ENCODE data around the gene KCNMA1. TPM values are rescaled to one million over a fixed set of nuclear protein-coding genes. Genes with fewer than 3 reads are reported as not detected.
A peak's percentile ranks its signal among the peaks of the same experiment; 100 is the strongest.

KCNMA1 gene
- total RNA-seq, 1 donor from 2014 or later = 87.6 TPM

DNA sequence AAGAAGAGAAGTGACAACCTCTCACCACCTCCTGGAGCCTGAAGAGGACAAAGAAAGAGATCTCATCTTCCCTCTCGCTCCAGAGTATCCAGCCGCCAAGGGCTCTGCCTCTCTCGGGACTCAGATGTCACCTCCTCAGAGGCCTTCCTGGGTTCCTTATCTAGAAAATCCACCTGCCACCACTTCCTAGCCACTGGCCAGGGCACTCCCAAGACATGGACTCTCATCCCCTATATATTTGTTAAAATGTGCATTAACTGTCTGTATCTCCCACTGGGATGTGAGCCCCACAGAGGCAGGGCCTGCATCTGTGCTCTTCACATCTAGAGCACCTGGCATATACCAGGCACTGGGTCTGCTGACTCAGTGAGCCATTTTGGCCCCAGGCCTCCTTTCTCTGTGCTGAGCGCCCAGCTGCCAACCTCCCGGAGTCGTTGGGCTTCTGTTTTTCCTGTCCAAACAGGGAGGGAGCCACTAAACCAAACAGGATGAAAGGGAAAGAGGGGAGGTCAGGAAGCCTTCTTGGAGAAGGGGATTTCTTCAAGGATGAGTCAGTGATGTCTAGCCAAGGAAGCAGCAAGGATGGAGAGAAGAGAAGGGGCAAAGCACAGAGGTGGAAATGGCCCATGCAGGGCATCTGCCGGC, 58.9 kb downstream of the KCNMA1 start:
- Mint-ChIP-seq H3K9me3 (ENCODE audit: low read depth) (no peaks in the 10 kb centered on the region), H3K27ac (ENCODE audit: unreplicated experiment) (peak overlapping the region; percentile 79), H3K27me3 (ENCODE audit: low read depth) (no peaks in the 10 kb centered on the region), H3K4me1 (ENCODE audit: low read depth) (peaks cover 36% of the 10 kb centered on the region), H3K36me3 (ENCODE audit: low read depth) (peaks cover 1% of the 10 kb centered on the region), H3K4me3 (ENCODE audit: unreplicated experiment) (no peak overlapping the region)
- no peak for TF ChIP-seq CTCF (IDR thresholded peaks at IDR 0.05)
- DNase-seq (ENCODE audit: low spot score) = no peak

DNA sequence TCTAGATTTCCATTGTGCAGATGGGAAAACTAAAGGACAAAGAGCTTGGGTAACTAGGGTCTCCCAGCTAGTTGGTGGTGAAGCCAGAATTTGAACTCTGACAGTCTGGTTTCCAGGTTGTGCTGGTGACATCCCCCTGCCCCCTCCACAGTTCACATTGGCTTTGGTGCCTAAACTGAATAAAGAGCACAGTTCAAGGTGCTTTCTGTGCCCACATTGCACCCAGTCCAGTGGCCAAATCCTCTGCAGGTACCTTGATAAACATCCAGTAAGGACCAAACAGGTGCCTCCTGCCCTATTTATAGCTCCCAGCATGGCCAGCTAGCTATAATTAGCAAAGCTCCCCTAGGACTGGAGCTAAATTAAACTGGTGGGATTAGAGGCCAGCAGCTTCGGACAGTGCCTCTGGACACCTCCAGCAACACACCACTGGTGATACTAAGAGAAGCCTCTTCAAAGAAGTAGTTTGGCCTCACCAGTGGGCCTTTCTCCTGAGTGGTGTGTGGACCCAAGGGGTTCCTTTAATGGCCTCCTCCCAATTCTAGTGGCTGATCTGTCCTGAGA, 59.9 kb downstream of the KCNMA1 start:
- H3K36me3 Mint-ChIP-seq (ENCODE audit: low read depth) = peaks cover 1% of the 10 kb centered on the region
- H3K27me3 Mint-ChIP-seq (ENCODE audit: low read depth) = no peaks in the 10 kb centered on the region
- no peaks in the 10 kb centered on the region for H3K9me3 Mint-ChIP-seq (ENCODE audit: low read depth)
- no peak overlapping the region for H3K4me3 Mint-ChIP-seq (ENCODE audit: unreplicated experiment)
- peaks cover 30% of the 10 kb centered on the region for H3K4me1 Mint-ChIP-seq (ENCODE audit: low read depth)
- H3K27ac Mint-ChIP-seq (ENCODE audit: unreplicated experiment) = no peak overlapping the region
- DNase-seq (ENCODE audit: low spot score) = no peak
- TF ChIP-seq CTCF (IDR thresholded peaks at IDR 0.05) = no peak

- DNase-seq (ENCODE audit: low spot score) = no peak
- Mint-ChIP-seq H3K4me3 (ENCODE audit: unreplicated experiment) (no peak overlapping the region), H3K27me3 (ENCODE audit: low read depth) (no peaks in the 10 kb centered on the region), H3K4me1 (ENCODE audit: low read depth) (peaks cover 23% of the 10 kb centered on the region), H3K27ac (ENCODE audit: unreplicated experiment) (peak overlapping the region; percentile 8), H3K36me3 (ENCODE audit: low read depth) (peaks cover 1% of the 10 kb centered on the region), H3K9me3 (ENCODE audit: low read depth) (no peaks in the 10 kb centered on the region)
- no peak for TF ChIP-seq CTCF (IDR thresholded peaks at IDR 0.05)
Observed at GRCh38 chr10:77576444-77577032, 61.1 kb downstream of the KCNMA1 start.

DNA sequence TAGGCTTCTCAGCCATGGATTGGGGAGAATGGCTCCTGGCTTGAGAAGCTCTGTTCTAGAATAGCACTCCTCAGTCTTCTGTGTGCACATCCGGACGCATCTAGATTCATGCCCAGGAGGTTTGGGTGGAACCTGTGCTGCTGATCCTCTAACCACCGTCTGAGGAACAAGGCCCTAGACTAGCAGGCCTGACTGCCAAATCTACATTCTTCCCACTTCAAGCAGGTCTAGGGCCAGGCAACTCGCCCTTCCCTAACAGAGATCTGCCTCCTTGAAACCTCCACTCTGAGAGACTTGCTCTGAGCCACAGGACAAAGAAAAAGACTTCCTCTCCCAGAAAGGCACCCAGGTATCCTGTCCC, 61.6 kb downstream of the KCNMA1 start:
- no peak for TF ChIP-seq CTCF (IDR thresholded peaks at IDR 0.05)
- H3K27me3 Mint-ChIP-seq (ENCODE audit: low read depth) = no peaks in the 10 kb centered on the region
- peak overlapping the region; percentile 8 for H3K27ac Mint-ChIP-seq (ENCODE audit: unreplicated experiment)
- H3K9me3 Mint-ChIP-seq (ENCODE audit: low read depth) = peaks cover 2% of the 10 kb centered on the region
- H3K4me3 Mint-ChIP-seq (ENCODE audit: unreplicated experiment) = no peak overlapping the region
- peaks cover 26% of the 10 kb centered on the region for H3K4me1 Mint-ChIP-seq (ENCODE audit: low read depth)
- H3K36me3 Mint-ChIP-seq (ENCODE audit: low read depth) = peaks cover 1% of the 10 kb centered on the region
- DNase-seq (ENCODE audit: low spot score) = no peak

- TF ChIP-seq CTCF (IDR thresholded peaks at IDR 0.05) = no peak
- Mint-ChIP-seq H3K9me3 (ENCODE audit: low read depth) (peaks cover 3% of the 10 kb centered on the region), H3K36me3 (ENCODE audit: low read depth) (peaks cover 1% of the 10 kb centered on the region), H3K4me1 (ENCODE audit: low read depth) (peaks cover 24% of the 10 kb centered on the region), H3K27me3 (ENCODE audit: low read depth) (no peaks in the 10 kb centered on the region), H3K27ac (ENCODE audit: unreplicated experiment) (no peak overlapping the region), H3K4me3 (ENCODE audit: unreplicated experiment) (no peak overlapping the region)
- DNase-seq (ENCODE audit: low spot score) = no peak
Observed at GRCh38 chr10:77575271-77576006, 62.2 kb downstream of the KCNMA1 start.

All from chondrocyte (in vitro differentiated cells).